Ecto neural progenitor cell (in vitro differentiated cells): Measurements from ENCODE around the gene PPP2CA.
"Not testable (repeated sequence)": the region's sequence is repeated elsewhere in the genome, so short reads cannot be mapped to it uniquely, and the experiment has no call there.

Experiments used
- DNase-seq: peaks from one replicate; pipeline ENCODE4 v3.0.0-alpha.2; 2018; ENCODE audit warnings: low spot score

PPP2CA gene

GRCh38 chr5:134245101-134245604 lies 19.3 kb upstream of the PPP2CA start:
- DNase-seq: peak; percentile 52

GRCh38 chr5:134242146-134242545 lies 16.3 kb upstream of the PPP2CA start:
- no peak for DNase-seq

GRCh38 chr5:134240421-134240962 lies 14.6 kb upstream of the PPP2CA start:
- no peak for DNase-seq

GRCh38 chr5:134236820-134237219 lies 10.9 kb upstream of the PPP2CA start:
- DNase-seq: no peak

- no peak for DNase-seq
Observed at GRCh38 chr5:134236318-134236717, 10.4 kb upstream of the PPP2CA start.

- DNase-seq: no peak
Observed at GRCh38 chr5:134228624-134229023, 2.8 kb upstream of the PPP2CA start.

- no peak for DNase-seq
Observed at GRCh38 chr5:134227776-134228175, 1.9 kb upstream of the PPP2CA start.

GRCh38 chr5:134227259-134227658 lies 1.4 kb upstream of the PPP2CA start:
- peak; percentile 63 for DNase-seq

- no peak for DNase-seq
Observed at GRCh38 chr5:134226441-134227192, 744 bp upstream of the PPP2CA start.

GRCh38 chr5:134224888-134225779 lies 739 bp downstream of the PPP2CA start:
- peak; percentile 87 for DNase-seq

GRCh38 chr5:134223406-134224248 lies 2.2 kb downstream of the PPP2CA start:
- no peak for DNase-seq

- DNase-seq: not testable (repeated sequence)
Observed at GRCh38 chr5:134221690-134222089, 4.2 kb downstream of the PPP2CA start.

- DNase-seq: no peak
Observed at GRCh38 chr5:134215757-134216156, 10.1 kb downstream of the PPP2CA start.

- not testable (repeated sequence) for DNase-seq
Observed at GRCh38 chr5:134211263-134212031, 14.4 kb downstream of the PPP2CA start.

- no peak for DNase-seq
Observed at GRCh38 chr5:134209477-134210245, 16.2 kb downstream of the PPP2CA start.

GRCh38 chr5:134207696-134208095 lies 18.2 kb downstream of the PPP2CA start:
- no peak for DNase-seq

- DNase-seq: no peak
Observed at GRCh38 chr5:134206627-134207160, 19.2 kb downstream of the PPP2CA start.

- DNase-seq: no peak
Observed at GRCh38 chr5:134204575-134204974, 21.3 kb downstream of the PPP2CA start.

GRCh38 chr5:134203630-134204029 lies 22.2 kb downstream of the PPP2CA start:
- no peak for DNase-seq

- no peak for DNase-seq
Observed at GRCh38 chr5:134195666-134196065, 30.2 kb downstream of the PPP2CA start.
